SH-SY5Y (cell line): ENCODE measurements around the gene MAP3K2.

Experiments
- GATA2 ChIP-seq: IDR thresholded peaks from 2 replicates; pipeline ENCODE4 v1.6.1; 2011; ENCODE audit warnings: mild to moderate bottlenecking, low read depth, low read length
- GATA3 ChIP-seq: IDR thresholded peaks from 2 replicates; pipeline ENCODE4 v1.6.1; 2011; ENCODE audit warnings: low read depth, mild to moderate bottlenecking, low read length, moderate library complexity

MAP3K2 gene

GRCh38 chr2:127424598-127425520, 37.1 kb upstream of the MAP3K2 start:
- TF ChIP-seq GATA2 = no peak
- no peak for TF ChIP-seq GATA3

GRCh38 chr2:127423880-127424279, 36.1 kb upstream of the MAP3K2 start:
- TF ChIP-seq GATA3 = no peak
- no peak for TF ChIP-seq GATA2

DNA sequence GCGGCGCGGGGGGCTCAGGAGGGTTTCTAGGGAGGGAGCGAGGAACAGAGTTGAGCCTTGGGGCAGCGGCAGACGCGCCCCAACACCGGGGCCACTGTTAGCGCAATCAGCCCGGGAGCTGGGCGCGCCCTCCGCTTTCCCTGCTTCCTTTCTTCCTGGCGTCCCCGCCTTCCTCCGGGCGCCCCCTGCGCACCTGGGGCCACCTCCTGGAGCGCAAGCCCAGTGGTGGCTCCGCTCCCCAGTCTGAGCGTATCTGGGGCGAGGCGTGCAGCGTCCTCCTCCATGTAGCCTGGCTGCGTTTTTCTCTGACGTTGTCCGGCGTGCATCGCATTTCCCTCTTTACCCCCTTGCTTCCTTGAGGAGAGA, 35.7 kb upstream of the MAP3K2 start:
- no peak for TF ChIP-seq GATA3
- no peak for TF ChIP-seq GATA2

DNA sequence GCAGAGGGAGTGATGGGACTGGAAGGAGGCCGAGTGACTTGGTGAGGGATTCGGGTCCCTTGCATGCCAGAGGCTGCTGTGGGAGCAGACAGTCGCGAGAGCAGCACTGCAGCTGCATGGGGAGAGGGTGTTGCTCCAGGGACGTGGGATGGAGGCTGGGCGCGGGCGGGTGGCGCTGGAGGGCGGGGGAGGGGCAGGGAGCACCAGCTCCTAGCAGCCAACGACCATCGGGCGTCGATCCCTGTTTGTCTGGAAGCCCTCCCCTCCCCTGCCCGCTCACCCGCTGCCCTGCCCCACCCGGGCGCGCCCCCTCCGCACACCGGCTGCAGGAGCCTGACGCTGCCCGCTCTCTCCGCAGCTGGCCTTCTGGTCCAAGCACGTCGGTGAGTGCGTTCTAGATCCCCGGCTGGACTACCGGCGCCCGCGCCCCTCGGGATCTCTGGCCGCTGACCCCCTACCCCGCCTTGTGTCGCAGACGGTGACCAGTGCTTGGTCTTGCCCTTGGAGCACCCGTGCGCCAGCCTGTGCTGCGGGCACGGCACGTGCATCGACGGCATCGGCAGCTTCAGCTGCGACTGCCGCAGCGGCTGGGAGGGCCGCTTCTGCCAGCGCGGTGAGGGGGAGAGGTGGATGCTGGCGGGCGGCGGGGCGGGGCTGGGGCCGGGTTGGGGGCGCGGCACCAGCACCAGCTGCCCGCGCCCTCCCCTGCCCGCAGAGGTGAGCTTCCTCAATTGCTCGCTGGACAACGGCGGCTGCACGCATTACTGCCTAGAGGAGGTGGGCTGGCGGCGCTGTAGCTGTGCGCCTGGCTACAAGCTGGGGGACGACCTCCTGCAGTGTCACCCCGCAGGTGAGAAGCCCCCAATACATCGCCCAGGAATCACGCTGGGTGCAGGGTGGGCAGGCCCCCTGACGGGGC, 35.0 kb upstream of the MAP3K2 start:
- TF ChIP-seq GATA3 (no peak), GATA2 (no peak)

DNA sequence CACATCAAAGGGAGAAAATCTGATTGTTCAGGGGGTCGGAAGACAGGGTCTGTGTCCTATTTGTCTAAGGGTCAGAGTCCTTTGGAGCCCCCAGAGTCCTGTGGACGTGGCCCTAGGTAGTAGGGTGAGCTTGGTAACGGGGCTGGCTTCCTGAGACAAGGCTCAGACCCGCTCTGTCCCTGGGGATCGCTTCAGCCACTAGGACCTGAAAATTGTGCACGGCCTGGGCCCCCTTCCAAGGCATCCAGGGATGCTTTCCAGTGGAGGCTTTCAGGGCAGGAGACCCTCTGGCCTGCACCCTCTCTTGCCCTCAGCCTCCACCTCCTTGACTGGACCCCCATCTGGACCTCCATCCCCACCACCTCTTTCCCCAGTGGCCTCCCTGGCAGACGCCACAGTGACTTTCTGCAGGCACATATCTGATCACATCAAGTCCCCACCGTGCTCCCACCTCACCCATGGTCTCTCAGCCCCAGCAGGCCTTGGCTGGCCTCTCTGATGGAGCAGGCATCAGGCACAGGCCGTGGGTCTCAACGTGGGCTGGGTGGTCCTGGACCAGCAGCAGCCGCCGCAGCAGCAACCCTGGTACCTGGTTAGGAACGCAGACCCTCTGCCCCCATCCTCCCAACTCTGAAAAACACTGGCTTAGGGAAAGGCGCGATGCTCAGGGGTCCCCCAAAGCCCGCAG, 34.2 kb upstream of the MAP3K2 start:
- TF ChIP-seq GATA2 = no peak
- TF ChIP-seq GATA3 = no peak

DNA sequence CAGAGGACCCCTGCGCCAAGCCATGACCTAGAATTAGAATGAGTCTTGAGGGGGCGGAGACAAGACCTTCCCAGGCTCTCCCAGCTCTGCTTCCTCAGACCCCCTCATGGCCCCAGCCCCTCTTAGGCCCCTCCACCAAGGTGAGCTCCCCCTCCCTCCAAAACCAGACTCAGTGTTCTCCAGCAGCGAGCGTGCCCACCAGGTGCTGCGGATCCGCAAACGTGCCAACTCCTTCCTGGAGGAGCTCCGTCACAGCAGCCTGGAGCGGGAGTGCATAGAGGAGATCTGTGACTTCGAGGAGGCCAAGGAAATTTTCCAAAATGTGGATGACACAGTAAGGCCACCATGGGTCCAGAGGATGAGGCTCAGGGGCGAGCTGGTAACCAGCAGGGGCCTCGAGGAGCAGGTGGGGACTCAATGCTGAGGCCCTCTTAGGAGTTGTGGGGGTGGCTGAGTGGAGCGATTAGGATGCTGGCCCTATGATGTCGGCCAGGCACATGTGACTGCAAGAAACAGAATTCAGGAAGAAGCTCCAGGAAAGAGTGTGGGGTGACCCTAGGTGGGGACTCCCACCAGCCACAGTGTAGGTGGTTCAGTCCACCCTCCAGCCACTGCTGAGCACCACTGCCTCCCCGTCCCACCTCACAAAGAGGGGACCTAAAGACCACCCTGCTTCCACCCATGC, 33.5 kb upstream of the MAP3K2 start:
- TF ChIP-seq GATA2 (no peak), GATA3 (no peak)

- TF ChIP-seq GATA2 = no peak
- TF ChIP-seq GATA3 = no peak
Measured at GRCh38 chr2:127420039-127420864, 32.5 kb upstream of the MAP3K2 start.

GRCh38 chr2:127419448-127420038, 31.8 kb upstream of the MAP3K2 start:
- TF ChIP-seq GATA2 (no peak), GATA3 (no peak)

DNA sequence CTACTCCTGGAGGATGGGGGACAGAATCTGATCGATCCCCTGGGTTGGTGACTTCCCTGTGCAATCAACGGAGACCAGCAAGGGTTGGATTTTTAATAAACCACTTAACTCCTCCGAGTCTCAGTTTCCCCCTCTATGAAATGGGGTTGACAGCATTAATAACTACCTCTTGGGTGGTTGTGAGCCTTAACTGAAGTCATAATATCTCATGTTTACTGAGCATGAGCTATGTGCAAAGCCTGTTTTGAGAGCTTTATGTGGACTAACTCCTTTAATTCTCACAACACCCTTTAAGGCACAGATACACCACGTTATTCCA, 31.3 kb upstream of the MAP3K2 start:
- TF ChIP-seq GATA3 = no peak
- no peak for TF ChIP-seq GATA2

DNA sequence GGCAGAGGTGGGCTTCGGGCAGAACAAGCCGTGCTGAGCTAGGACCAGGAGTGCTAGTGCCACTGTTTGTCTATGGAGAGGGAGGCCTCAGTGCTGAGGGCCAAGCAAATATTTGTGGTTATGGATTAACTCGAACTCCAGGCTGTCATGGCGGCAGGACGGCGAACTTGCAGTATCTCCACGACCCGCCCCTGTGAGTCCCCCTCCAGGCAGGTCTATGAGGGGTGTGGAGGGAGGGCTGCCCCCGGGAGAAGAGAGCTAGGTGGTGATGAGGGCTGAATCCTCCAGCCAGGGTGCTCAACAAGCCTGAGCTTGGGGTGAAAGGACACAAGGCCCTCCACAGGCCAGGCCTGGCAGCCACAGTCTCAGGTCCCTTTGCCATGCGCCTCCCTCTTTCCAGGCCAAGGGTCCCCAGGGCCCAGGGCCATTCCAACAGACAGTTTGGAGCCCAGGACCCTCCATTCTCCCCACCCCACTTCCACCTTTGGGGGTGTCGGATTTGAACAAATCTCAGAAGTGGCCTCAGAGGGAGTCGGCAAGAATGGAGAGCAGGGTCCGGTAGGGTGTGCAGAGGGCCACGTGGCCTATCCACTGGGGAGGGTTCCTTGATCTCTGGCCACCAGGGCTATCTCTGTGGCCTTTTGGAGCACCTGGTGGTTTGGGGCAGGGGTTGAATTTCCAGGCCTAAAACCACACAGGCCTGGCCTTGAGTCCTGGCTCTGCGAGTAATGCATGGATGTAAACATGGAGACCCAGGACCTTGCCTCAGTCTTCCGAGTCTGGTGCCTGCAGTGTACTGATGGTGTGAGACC, 30.7 kb upstream of the MAP3K2 start, which contains the start of gene PROC:
Gene PROC (plus strand): TSS at position 128 of the 812 bp plus-strand sequence. CDS start 1,516 bp downstream, outside the sequence.
- TF ChIP-seq GATA3 = no peak
- TF ChIP-seq GATA2 = no peak

DNA sequence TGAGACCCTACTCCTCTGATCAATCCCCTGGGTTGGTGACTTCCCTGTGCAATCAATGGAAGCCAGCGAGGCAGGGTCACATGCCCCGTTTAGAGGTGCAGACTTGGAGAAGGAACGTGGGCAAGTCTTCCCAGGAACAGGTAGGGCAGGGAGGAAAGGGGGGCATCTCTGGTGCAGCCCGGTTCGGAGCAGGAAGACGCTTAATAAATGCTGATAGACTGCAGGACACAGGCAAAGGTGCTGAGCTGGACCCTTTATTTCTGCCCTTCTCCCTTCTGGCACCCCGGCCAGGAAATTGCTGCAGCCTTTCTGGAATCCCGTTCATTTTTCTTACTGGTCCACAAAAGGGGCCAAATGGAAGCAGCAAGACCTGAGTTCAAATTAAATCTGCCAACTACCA, 29.6 kb upstream of the MAP3K2 start:
- TF ChIP-seq GATA2 = no peak
- no peak for TF ChIP-seq GATA3
